ENCODE data around the gene EDC4. TPM values are rescaled to one million over a fixed set of nuclear protein-coding genes. Genes with fewer than 3 reads are reported as not detected.

EDC4 gene
- polyA plus RNA-seq, 2 donors: 26.9 to 27.7 TPM

DNA sequence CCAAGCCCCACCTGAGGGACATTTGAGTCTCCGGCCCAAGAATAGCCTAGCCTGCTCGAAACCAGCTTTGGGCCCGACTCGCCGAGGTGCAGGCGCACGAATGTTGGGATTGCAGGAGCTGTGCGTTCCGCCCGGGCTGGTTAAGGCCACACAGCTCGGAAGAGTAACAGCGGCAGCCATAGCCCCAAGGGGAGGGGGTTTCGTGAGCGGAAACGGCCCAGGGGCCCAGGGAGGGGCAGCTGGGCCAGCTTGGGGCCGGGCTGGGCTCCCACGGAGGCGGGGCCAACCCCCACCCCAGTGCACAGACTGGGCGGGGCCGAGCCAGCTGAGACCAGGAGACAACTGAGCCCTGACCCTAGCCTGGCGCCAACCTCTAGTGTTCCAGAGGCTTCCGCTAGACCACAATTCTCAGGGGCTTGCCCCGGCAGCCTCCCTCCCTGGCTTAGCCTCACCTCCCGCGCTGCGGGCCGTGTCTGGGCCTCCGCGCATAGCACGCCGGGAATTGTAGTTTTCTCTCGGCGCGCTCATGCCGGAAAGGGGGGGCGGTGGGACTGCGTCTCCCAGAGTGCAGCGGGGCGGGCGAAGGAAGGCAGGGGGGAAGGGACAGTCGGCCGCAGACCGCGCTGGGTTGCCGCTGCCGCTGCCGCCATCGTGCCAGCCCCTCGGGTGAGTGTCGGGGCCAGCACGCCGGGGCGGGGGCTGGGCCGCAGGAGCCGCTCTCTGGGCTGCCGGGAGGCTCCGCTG is 26.4 kb upstream of the EDC4 start, which contains the start of gene NUTF2:
TSS of gene NUTF2 (plus strand) at position 614 of the 744 bp plus-strand sequence. CDS start 18,198 bp downstream, outside the sequence.
- Histone ChIP-seq H3K36me3 (ENCODE audit: control insufficient read depth in 2 of 2, insufficient read depth in 2 of 2, low read length in 1 of 2) (no peaks in the 10 kb centered on the region), H3K9me3 (ENCODE audit: control insufficient read depth in 2 of 2, insufficient read depth in 1 of 2, low read depth in 1 of 2, low read length in 1 of 2) (no peaks in the 10 kb centered on the region), H3K4me3 (ENCODE audit: low read depth in 1 of 2, low read length in 2 of 2) (peak within 1 kb of the TSS; percentile 82 to 92), H3K27ac (ENCODE audit: low read depth in 2 of 2, low read length in 1 of 2) (peak within 1 kb of the TSS; percentile 95 to 97), H3K27me3 (ENCODE audit: control insufficient read depth in 1 of 2, insufficient read depth in 2 of 2, low read length in 2 of 2) (no peaks in the 10 kb centered on the region), H3K4me1 (ENCODE audit: control insufficient read depth in 2 of 2, insufficient read depth in 2 of 2, low read length in 1 of 2) (peaks cover 4 to 24% of the 10 kb centered on the region in 2 donors)
- WGBS, 2 donors: 1% methylated on average over 41 to 57 of the region's 57 CpGs

GRCh38 chr16:67847064-67847861 is 25.6 kb upstream of the EDC4 start, which contains the start of gene CENPT:
Gene CENPT (minus strand): TSS chr16:67847693. CDS start chr16:67833859, 13,834 bp downstream.
- no peaks in the 10 kb centered on the region for H3K27me3 ChIP-seq (ENCODE audit: control insufficient read depth in 1 of 2, insufficient read depth in 2 of 2, low read length in 2 of 2)
- H3K4me3 ChIP-seq (ENCODE audit: low read depth in 1 of 2, low read length in 2 of 2): peak within 1 kb of the TSS; percentile 82 to 92
- H3K9me3 ChIP-seq (ENCODE audit: control insufficient read depth in 2 of 2, insufficient read depth in 1 of 2, low read depth in 1 of 2, low read length in 1 of 2): no peaks in the 10 kb centered on the region
- peaks cover 4 to 24% of the 10 kb centered on the region in 2 donors for H3K4me1 ChIP-seq (ENCODE audit: control insufficient read depth in 2 of 2, insufficient read depth in 2 of 2, low read length in 1 of 2)
- H3K27ac ChIP-seq (ENCODE audit: low read depth in 2 of 2, low read length in 1 of 2): peak within 1 kb of the TSS; percentile 95 to 97
- H3K36me3 ChIP-seq (ENCODE audit: control insufficient read depth in 2 of 2, insufficient read depth in 2 of 2, low read length in 1 of 2): no peaks in the 10 kb centered on the region
- WGBS, 2 donors: 0 to 1% methylated on average over 42 to 62 of the region's 62 CpGs

GRCh38 chr16:67848118-67848517 is 24.7 kb upstream of the EDC4 start:
- Histone ChIP-seq H3K36me3 (ENCODE audit: control insufficient read depth in 2 of 2, insufficient read depth in 2 of 2, low read length in 1 of 2) (no peaks in the 10 kb centered on the region), H3K4me1 (ENCODE audit: control insufficient read depth in 2 of 2, insufficient read depth in 2 of 2, low read length in 1 of 2) (peaks cover 4 to 19% of the 10 kb centered on the region in 2 donors), H3K9me3 (ENCODE audit: control insufficient read depth in 2 of 2, insufficient read depth in 1 of 2, low read depth in 1 of 2, low read length in 1 of 2) (no peaks in the 10 kb centered on the region), H3K4me3 (ENCODE audit: low read depth in 1 of 2, low read length in 2 of 2) (peak overlapping the region in 1 of 2 donors; percentile 82), H3K27ac (ENCODE audit: low read depth in 2 of 2, low read length in 1 of 2) (peak overlapping the region in 1 of 2 donors; percentile 47), H3K27me3 (ENCODE audit: control insufficient read depth in 1 of 2, insufficient read depth in 2 of 2, low read length in 2 of 2) (no peaks in the 10 kb centered on the region)
- 94 to 96% methylated on average over 11 of the region's 11 CpGs for WGBS, 2 donors

DNA sequence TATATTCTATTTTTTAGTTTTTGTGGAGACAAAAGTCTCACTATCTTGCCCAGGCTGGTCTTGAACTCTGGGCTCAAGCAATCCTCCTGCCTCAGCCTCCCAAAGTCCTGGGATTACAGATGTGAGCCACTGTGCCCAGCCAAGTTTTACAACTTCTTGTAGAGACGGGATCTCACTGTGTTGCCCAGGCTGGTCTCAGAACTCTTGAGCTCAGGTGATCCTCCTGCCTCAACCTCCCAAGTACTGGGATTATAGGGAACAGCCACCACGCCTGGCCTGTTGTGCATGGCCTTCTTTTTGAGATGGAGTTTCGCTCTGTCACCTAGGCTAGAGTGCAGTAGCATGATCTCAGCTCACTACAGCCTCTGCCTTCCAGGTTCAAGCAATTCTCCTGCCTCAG is 19.2 kb upstream of the EDC4 start:
- Histone ChIP-seq H3K27me3 (ENCODE audit: control insufficient read depth in 1 of 2, insufficient read depth in 2 of 2, low read length in 2 of 2) (no peaks in the 10 kb centered on the region), H3K4me1 (ENCODE audit: control insufficient read depth in 2 of 2, insufficient read depth in 2 of 2, low read length in 1 of 2) (peaks cover 12 to 18% of the 10 kb centered on the region in 2 donors), H3K27ac (ENCODE audit: low read depth in 2 of 2, low read length in 1 of 2) (no peak overlapping the region), H3K4me3 (ENCODE audit: low read depth in 1 of 2, low read length in 2 of 2) (no peak overlapping the region), H3K36me3 (ENCODE audit: control insufficient read depth in 2 of 2, insufficient read depth in 2 of 2, low read length in 1 of 2) (peaks cover 0 to 2% of the 10 kb centered on the region in 2 donors), H3K9me3 (ENCODE audit: control insufficient read depth in 2 of 2, insufficient read depth in 1 of 2, low read depth in 1 of 2, low read length in 1 of 2) (no peaks in the 10 kb centered on the region)
- 98 to 99% methylated on average over 3 of the region's 3 CpGs for WGBS, 2 donors

GRCh38 chr16:67855789-67856188 is 17.1 kb upstream of the EDC4 start:
- H3K9me3 ChIP-seq (ENCODE audit: control insufficient read depth in 2 of 2, insufficient read depth in 1 of 2, low read depth in 1 of 2, low read length in 1 of 2): no peaks in the 10 kb centered on the region
- H3K36me3 ChIP-seq (ENCODE audit: control insufficient read depth in 2 of 2, insufficient read depth in 2 of 2, low read length in 1 of 2): peaks cover 0 to 2% of the 10 kb centered on the region in 2 donors
- 72 to 80% methylated on average over 10 of the region's 10 CpGs for WGBS, 2 donors
- no peak overlapping the region for H3K4me3 ChIP-seq (ENCODE audit: low read depth in 1 of 2, low read length in 2 of 2)
- H3K4me1 ChIP-seq (ENCODE audit: control insufficient read depth in 2 of 2, insufficient read depth in 2 of 2, low read length in 1 of 2): peaks cover 11 to 22% of the 10 kb centered on the region in 2 donors
- H3K27ac ChIP-seq (ENCODE audit: low read depth in 2 of 2, low read length in 1 of 2): no peak overlapping the region
- no peaks in the 10 kb centered on the region for H3K27me3 ChIP-seq (ENCODE audit: control insufficient read depth in 1 of 2, insufficient read depth in 2 of 2, low read length in 2 of 2)

- peaks cover 16 to 31% of the 10 kb centered on the region in 2 donors for H3K4me1 ChIP-seq (ENCODE audit: control insufficient read depth in 2 of 2, insufficient read depth in 2 of 2, low read length in 1 of 2)
- H3K4me3 ChIP-seq (ENCODE audit: low read depth in 1 of 2, low read length in 2 of 2): no peak overlapping the region
- H3K27me3 ChIP-seq (ENCODE audit: control insufficient read depth in 1 of 2, insufficient read depth in 2 of 2, low read length in 2 of 2): no peaks in the 10 kb centered on the region
- peak overlapping the region; percentile 56 to 88 for H3K27ac ChIP-seq (ENCODE audit: low read depth in 2 of 2, low read length in 1 of 2)
- 88 to 91% methylated on average over 5 of the region's 5 CpGs for WGBS, 2 donors
- no peaks in the 10 kb centered on the region for H3K9me3 ChIP-seq (ENCODE audit: control insufficient read depth in 2 of 2, insufficient read depth in 1 of 2, low read depth in 1 of 2, low read length in 1 of 2)
- peaks cover 0 to 4% of the 10 kb centered on the region in 2 donors for H3K36me3 ChIP-seq (ENCODE audit: control insufficient read depth in 2 of 2, insufficient read depth in 2 of 2, low read length in 1 of 2)
Measured at GRCh38 chr16:67856927-67857546, 15.8 kb upstream of the EDC4 start.

DNA sequence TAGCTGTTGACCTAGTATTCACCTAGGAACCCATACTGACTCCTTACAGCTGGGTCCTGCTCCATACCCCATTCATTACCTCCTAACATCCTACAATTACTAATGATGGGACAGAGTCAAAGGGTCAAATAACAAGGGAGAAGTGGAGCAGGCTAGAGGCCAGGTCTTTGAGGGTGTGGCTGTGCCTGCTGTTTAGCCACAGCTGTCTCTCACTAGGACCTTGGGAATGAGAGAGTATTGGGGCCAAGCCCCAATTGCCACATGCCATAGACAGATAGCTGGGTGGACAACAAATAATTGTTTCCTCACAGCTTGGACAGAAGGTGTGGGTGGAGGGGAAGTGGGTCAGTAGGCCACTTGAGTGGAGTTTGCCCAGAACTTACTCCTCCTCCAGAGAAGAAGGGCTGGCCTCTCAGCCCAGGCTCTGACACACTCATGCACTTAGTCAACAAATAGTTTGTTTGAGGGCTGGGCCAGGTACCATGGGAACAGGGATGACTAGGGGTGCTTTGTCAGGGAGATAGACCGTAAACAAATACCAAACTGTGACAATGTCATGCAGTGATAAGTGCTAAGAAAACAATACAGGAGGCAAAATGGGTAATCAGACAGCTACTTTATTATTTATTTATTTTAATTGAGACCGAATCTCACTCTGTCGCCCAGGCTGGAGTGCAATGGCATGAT is 15.2 kb upstream of the EDC4 start:
- Histone ChIP-seq H3K9me3 (ENCODE audit: control insufficient read depth in 2 of 2, insufficient read depth in 1 of 2, low read depth in 1 of 2, low read length in 1 of 2) (no peaks in the 10 kb centered on the region), H3K4me1 (ENCODE audit: control insufficient read depth in 2 of 2, insufficient read depth in 2 of 2, low read length in 1 of 2) (peaks cover 17 to 34% of the 10 kb centered on the region in 2 donors), H3K27ac (ENCODE audit: low read depth in 2 of 2, low read length in 1 of 2) (peak overlapping the region; percentile 71 to 88), H3K27me3 (ENCODE audit: control insufficient read depth in 1 of 2, insufficient read depth in 2 of 2, low read length in 2 of 2) (no peaks in the 10 kb centered on the region), H3K36me3 (ENCODE audit: control insufficient read depth in 2 of 2, insufficient read depth in 2 of 2, low read length in 1 of 2) (peaks cover 0 to 4% of the 10 kb centered on the region in 2 donors), H3K4me3 (ENCODE audit: low read depth in 1 of 2, low read length in 2 of 2) (no peak overlapping the region)
- WGBS, 2 donors: 29 to 33% methylated on average over 3 of the region's 3 CpGs

DNA sequence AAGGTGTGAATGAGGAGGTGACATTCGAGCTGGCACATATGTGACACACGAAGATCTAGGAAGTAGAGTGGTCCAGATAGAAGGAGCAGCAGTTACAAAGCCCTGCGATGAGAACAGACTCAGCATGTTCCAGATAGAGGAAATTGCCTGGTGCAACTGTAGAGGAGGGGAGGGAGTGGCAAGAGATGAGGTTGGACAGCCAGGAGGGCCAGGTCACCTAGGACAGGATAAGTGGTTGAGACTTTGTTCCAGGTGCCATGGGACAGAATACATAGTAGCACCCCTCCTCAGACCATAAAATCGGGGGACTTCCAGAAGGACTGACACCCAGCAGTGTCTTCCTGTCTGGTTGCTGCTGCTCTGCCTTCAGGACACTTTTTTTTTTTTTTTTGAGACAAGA is 14.4 kb upstream of the EDC4 start:
- WGBS, 2 donors: 75 to 77% methylated on average over 4 of the region's 4 CpGs
- peaks cover 20 to 41% of the 10 kb centered on the region in 2 donors for H3K4me1 ChIP-seq (ENCODE audit: control insufficient read depth in 2 of 2, insufficient read depth in 2 of 2, low read length in 1 of 2)

More for the DNA sequence above, 14.4 kb upstream of the EDC4 start:
- Histone ChIP-seq H3K36me3 (ENCODE audit: control insufficient read depth in 2 of 2, insufficient read depth in 2 of 2, low read length in 1 of 2) (peaks cover 0 to 4% of the 10 kb centered on the region in 2 donors), H3K9me3 (ENCODE audit: control insufficient read depth in 2 of 2, insufficient read depth in 1 of 2, low read depth in 1 of 2, low read length in 1 of 2) (no peaks in the 10 kb centered on the region), H3K4me3 (ENCODE audit: low read depth in 1 of 2, low read length in 2 of 2) (no peak overlapping the region), H3K27ac (ENCODE audit: low read depth in 2 of 2, low read length in 1 of 2) (peak overlapping the region; percentile 64 to 71), H3K27me3 (ENCODE audit: control insufficient read depth in 1 of 2, insufficient read depth in 2 of 2, low read length in 2 of 2) (no peaks in the 10 kb centered on the region)
